ENCODE measurements around the gene PMM1. TPM values are rescaled to one million over a fixed set of nuclear protein-coding genes. Genes with fewer than 3 reads are reported as not detected.
A peak's percentile ranks its signal among the peaks of the same experiment; 100 is the strongest.

PMM1 gene
- total and polyA plus RNA-seq, 12 donors: 37.8 to 105 (median 62.1) TPM

DNA sequence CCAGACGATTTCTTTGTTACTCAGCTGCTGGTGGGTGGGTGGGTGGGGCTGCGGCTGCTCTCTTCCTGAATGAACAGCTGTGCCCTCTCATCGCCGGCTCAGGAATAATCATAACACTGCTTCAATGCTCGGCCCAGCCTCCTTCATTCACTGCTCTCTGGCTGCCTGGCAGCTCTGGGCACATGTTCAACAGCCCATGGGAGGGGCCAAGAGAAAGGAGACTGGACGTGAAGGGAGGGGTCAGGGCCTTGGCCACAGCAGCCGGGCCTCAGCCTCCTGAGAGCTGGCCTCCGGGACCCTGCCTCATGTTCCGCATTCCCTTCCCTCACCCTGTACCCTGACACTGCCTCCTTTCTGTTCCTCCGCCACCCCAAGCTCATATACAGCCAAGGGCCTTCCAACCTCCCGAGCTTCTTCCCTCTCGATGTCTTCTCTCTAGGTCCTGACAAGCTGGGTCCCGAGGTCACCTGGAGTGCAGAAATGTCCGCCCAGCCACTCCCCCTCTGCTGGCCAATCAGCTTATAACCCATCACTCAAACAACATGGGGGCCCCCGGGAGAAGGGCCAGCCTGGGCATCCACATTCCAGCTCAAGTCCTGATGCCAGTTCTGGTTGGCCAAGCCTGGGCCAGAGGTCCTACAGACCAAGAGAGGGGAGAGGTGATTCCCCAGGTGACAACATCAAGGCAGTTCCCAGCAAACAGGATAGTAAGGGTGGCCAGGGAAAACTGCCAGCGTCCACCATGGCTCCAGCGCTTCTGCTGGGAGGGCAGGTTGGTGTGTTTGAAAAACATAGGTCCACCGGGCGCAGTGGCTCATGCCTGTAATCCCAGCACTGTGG lies 32.0 kb downstream of the PMM1 start:
- Histone ChIP-seq H3K4me1 (replicated peaks in 1 of 2) (peaks cover 24 to 37% of the 10 kb centered on the region in 2 donors), H3K27me3 (no peaks in the 10 kb centered on the region), H3K27ac (peak overlapping the region; percentile 49 to 86 (median 71)), H3K4me3 (no peak overlapping the region), H3K9me3 (replicated peaks in 1 of 3) (no peaks in the 10 kb centered on the region), H3K36me3 (replicated peaks in 1 of 2) (no peaks in the 10 kb centered on the region)
- intact Hi-C loops (cut with DNase I): no loop called here
- no peak for TF ChIP-seq POLR2A (IDR thresholded peaks at IDR 0.05)
- TF ChIP-seq, protein P1, sequence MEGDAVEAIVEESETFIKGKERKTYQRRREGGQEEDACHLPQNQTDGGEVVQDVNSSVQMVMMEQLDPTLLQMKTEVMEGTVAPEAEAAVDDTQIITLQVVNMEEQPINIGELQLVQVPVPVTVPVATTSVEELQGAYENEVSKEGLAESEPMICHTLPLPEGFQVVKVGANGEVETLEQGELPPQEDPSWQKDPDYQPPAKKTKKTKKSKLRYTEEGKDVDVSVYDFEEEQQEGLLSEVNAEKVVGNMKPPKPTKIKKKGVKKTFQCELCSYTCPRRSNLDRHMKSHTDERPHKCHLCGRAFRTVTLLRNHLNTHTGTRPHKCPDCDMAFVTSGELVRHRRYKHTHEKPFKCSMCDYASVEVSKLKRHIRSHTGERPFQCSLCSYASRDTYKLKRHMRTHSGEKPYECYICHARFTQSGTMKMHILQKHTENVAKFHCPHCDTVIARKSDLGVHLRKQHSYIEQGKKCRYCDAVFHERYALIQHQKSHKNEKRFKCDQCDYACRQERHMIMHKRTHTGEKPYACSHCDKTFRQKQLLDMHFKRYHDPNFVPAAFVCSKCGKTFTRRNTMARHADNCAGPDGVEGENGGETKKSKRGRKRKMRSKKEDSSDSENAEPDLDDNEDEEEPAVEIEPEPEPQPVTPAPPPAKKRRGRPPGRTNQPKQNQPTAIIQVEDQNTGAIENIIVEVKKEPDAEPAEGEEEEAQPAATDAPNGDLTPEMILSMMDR (IDR thresholded peaks at IDR 0.05): no peak
- DNase-seq: peak; percentile 75 to 92 (median 86)
- 29 to 40% (median 31%) methylated on average over 15 to 19 of the region's 19 CpGs for WGBS, 4 donors

DNA sequence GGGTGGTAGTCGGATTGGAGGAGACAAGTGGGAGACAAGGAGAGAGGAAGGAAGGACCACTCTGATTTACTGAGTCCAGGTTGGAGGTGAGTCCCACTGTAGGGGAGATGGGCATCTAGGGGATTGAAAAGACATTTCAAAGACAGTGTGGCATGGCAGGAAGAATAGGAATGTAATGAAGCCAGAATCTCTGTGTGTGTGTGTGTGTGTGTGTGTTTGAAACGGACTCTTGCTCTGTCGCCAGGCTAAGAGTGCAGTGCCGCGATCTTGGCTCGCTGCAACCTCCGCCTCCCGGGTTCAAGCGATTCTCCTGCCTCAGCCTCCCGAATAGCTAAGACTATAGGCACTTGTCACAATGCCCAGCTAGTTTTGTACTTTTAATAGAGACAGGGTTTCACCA lies 33.1 kb downstream of the PMM1 start:
- 85 to 90% (median 88%) methylated on average over 10 of the region's 10 CpGs for WGBS, 4 donors
- Histone ChIP-seq H3K36me3 (replicated peaks in 1 of 2) (no peaks in the 10 kb centered on the region), H3K4me1 (replicated peaks in 1 of 2) (peaks cover 21 to 27% of the 10 kb centered on the region in 2 donors), H3K9me3 (replicated peaks in 1 of 3) (no peaks in the 10 kb centered on the region), H3K4me3 (no peak overlapping the region), H3K27ac (peak overlapping the region in 2 of 5 donors; percentile 83 to 86), H3K27me3 (no peaks in the 10 kb centered on the region)
- DNase-seq: no peak
- intact Hi-C loops (cut with DNase I): no loop called here
- TF ChIP-seq, protein P1 (IDR thresholded peaks at IDR 0.05): no peak
- no peak for TF ChIP-seq POLR2A (IDR thresholded peaks at IDR 0.05)

DNA sequence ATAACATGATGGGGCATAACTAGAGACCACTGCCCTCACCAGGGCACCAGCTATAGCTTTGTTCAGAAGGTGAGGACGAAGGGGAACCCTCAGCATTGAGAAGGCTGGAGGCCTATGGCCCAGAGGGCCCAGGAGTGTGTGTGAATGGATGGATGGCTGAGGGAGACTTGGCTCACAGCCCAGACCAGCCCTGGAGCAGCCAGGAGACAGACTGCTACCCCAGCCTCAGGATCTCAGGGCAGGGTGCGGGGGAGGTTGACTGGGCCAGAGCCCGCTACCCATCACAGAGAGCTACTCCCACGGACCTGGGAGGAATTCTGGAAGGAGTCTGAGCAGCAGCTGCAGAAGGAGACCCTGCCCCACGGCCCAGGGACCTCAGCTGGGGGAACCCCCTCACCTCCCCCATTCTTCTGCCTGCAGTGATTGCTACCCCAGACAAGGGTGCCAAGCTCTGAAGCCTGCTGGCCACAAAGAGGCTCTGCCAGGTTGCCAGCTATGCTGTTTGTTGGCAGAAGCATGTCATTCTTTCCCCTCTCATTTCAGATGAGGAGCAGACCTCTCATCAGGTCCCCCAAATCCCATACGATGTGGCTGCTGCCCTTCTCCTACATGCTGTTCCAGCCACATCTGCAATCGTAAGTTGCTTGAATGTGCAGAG lies 34.2 kb downstream of the PMM1 start:
- no peaks in the 10 kb centered on the region for H3K36me3 ChIP-seq (replicated peaks in 1 of 2)
- H3K27me3 ChIP-seq: no peaks in the 10 kb centered on the region
- H3K27ac ChIP-seq: no peak overlapping the region
- H3K4me1 ChIP-seq (replicated peaks in 1 of 2): peaks cover 19 to 24% of the 10 kb centered on the region in 2 donors
- WGBS, 4 donors: 75 to 96% (median 83%) methylated on average over 3 to 7 of the region's 7 CpGs
- peak in 2 of 7 donors; percentile 21 to 33 for DNase-seq
- H3K4me3 ChIP-seq: no peak overlapping the region
- no peaks in the 10 kb centered on the region for H3K9me3 ChIP-seq (replicated peaks in 1 of 3)
- intact Hi-C loops (cut with DNase I): no loop called here
- TF ChIP-seq, protein P1 (IDR thresholded peaks at IDR 0.05): no peak
- TF ChIP-seq POLR2A (IDR thresholded peaks at IDR 0.05): no peak

DNA sequence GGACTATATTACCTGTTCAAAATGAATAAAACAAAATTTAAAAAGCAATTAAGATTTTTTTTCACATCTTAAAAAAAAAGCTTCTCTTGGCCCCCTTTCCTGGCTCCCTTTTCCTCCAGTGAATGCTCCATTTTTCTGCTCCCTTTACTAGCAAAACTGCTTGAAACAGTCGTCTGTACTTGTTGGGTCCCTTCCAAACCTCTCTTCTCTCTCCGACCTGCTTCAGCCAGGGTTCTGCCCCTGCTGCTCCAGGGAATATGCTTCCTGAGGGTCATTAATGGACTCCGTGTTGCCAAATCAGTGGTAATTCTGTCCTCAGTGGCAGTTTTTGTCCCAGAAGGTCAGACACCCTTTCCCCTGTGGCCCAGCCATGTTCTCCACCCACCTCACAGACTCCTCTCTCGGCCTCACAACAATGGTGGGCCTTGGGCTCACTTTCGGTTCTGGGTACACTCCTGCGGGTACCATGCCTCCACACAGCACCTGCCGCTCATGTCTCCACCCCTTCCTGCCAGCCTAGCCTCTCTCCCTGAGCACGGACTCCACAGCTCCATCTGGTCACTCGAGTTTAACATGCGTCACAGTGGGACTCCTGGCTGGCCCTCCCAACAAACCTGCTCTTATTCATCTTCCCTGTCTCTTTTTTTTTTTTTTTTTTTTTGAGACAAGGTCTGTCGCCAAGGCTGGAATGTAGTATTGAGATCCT lies 37.6 kb downstream of the PMM1 start:
- Histone ChIP-seq H3K4me3 (no peak overlapping the region), H3K36me3 (replicated peaks in 1 of 2) (no peaks in the 10 kb centered on the region), H3K27me3 (no peaks in the 10 kb centered on the region), H3K27ac (no peak overlapping the region), H3K9me3 (replicated peaks in 1 of 3) (no peaks in the 10 kb centered on the region), H3K4me1 (replicated peaks in 1 of 2) (peaks cover 1 to 3% of the 10 kb centered on the region in 2 donors)
- intact Hi-C loops (cut with DNase I): no loop called here
- 71 to 76% (median 73%) methylated on average over 10 to 11 of the region's 11 CpGs for WGBS, 4 donors
- no peak for DNase-seq
- TF ChIP-seq, protein P1 (IDR thresholded peaks at IDR 0.05): no peak
- TF ChIP-seq POLR2A (IDR thresholded peaks at IDR 0.05): no peak

Data from adrenal gland (tissue), 12 donors.